Prostate gland (tissue), 2 donors: Measurements from ENCODE around the gene FRMD3.

Source experiments
- CTCF ChIP-seq, 4 experiments: fragments of 200-600 bp in 2 of 4; fragments of 450-650 bp in 2 of 4; sonication (generic) in 2 of 4; IDR thresholded peaks; 1 replicate in 3 of 4; 2 replicates in 1 of 4; pipeline ENCODE4 v1.5.1; 2016 to 2019; ENCODE audit warnings: antibody characterized with exemption in 4 of 4, mild to moderate bottlenecking in 2 of 4, moderate library complexity in 2 of 4
- POLR2A ChIP-seq: fragments of 450-650 bp; IDR thresholded peaks from one replicate; pipeline ENCODE4 v1.6.1; 2016; ENCODE audit warnings: antibody characterized with exemption, mild to moderate bottlenecking
- POLR2AphosphoS5 ChIP-seq: sonication (generic); formaldehyde crosslinking; IDR thresholded peaks from one replicate; pipeline ENCODE4 v1.6.1; 2017; ENCODE audit warnings: antibody characterized with exemption

DNA sequence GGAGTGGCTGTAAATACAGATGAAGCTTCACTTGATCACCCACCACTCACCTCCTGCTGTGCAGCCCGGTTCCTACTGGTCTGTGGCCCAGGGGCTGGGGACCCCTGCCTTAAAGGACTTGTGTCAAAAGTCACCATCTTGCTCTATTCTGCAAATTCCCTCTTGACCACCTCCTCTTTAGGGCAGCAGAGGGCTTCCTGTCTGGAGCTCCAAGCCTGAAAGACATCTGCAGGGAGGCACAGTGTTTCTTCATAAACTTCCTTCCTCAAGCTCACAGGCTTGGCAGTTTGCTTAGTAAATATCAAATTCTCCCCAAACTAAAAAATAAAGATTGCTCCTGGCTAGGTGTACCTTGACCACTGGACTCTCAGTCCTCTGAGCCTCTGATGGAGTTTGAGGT lies 104.4 kb downstream of the FRMD3 start:
- TF ChIP-seq CTCF (IDR thresholded peaks at IDR 0.05) (no peak), POLR2A (no peak), POLR2AphosphoS5 (no peak)
